Breast epithelium (tissue), 4 donors: Measurements from ENCODE around the gene MYLK. TPM values are rescaled to one million over a fixed set of nuclear protein-coding genes. Genes with fewer than 3 reads are reported as not detected.
"Not testable (repeated sequence)": the region's sequence is repeated elsewhere in the genome, so short reads cannot be mapped to it uniquely, and the experiment has no call there.

Experiments
- DNase-seq, 2 donors: peaks; one replicate each; pipeline ENCODE4 v3.0.0-alpha.2; 2019; ENCODE audit warnings: low spot score in 2 of 2
- H3K27ac ChIP-seq, 2 donors: fragments of 200-600 bp; sonication (generic) in 1 of 2; one replicate each; pipeline ENCODE4 v1.5.1; 2016 to 2019; ENCODE audit warnings: mild to moderate bottlenecking in 1 of 2
- H3K27me3 ChIP-seq, 2 donors: fragments of 200-600 bp; sonication (generic) in 1 of 2; one replicate each; pipeline versions ENCODE4 v1.5.1 to v1.6.0; 2017 to 2019; ENCODE audit warnings: control low read depth in 1 of 2, mild to moderate bottlenecking in 1 of 2
- H3K36me3 ChIP-seq: fragments of 200-600 bp; one replicate; pipeline ENCODE4 v1.5.1; 2019
- H3K4me1 ChIP-seq, 2 donors: fragments of 200-600 bp; sonication (generic); one replicate each; pipeline ENCODE4 v1.5.1; 2016 to 2019; ENCODE audit warnings: control low read depth in 1 of 2
- H3K4me3 ChIP-seq, 3 donors: fragments of 200-600 bp; sonication (generic); 1 replicate in 2 of 3; 2 replicates in 1 of 3; pipeline ENCODE4 v1.5.1; 2016 to 2019; ENCODE audit warnings: mild to moderate bottlenecking in 3 of 3, moderate library complexity in 2 of 3
- H3K9me3 ChIP-seq, 2 donors: fragments of 200-600 bp; sonication (generic) in 1 of 2; one replicate each; pipeline ENCODE4 v1.5.1; 2016 to 2019; ENCODE audit warnings: control low read depth in 1 of 2
- POLR2A ChIP-seq: fragments of 450-650 bp; IDR thresholded peaks from one replicate; pipeline ENCODE4 v1.6.1; 2016; ENCODE audit warnings: antibody characterized with exemption, mild to moderate bottlenecking, moderate library complexity
- POLR2AphosphoS5 ChIP-seq, 3 donors: sonication (generic); formaldehyde crosslinking; IDR thresholded peaks; one replicate each; pipeline ENCODE4 v1.6.1; 2017; ENCODE audit warnings: antibody characterized with exemption in 3 of 3
- intact Hi-C: fragments of 100-400 bp; cut with DNase I; formaldehyde crosslinking; loops from one replicate; pipeline ENCODE4 v1.15.1; 2023; ENCODE audit warnings: low total_unique reads
- total RNA-seq, 3 donors: library from RNA; depleted of rRNA; stranded (reverse); fragments of >200 nt; gene quantifications; one replicate each; pipeline ENCODE4 v1.1.0, GENCODE V29; 2016
- TF ChIP-seq, protein P1 (sequence below), 3 donors: fragments of 450-650 bp; IDR thresholded peaks; one replicate each; pipeline ENCODE4 v1.5.1; 2016 to 2017; ENCODE audit warnings: antibody characterized with exemption in 3 of 3, mild to moderate bottlenecking in 3 of 3, moderate library complexity in 3 of 3

MYLK gene
- total RNA-seq, 3 donors from 2014 or later: 87.2 to 188 (median 181) TPM

DNA sequence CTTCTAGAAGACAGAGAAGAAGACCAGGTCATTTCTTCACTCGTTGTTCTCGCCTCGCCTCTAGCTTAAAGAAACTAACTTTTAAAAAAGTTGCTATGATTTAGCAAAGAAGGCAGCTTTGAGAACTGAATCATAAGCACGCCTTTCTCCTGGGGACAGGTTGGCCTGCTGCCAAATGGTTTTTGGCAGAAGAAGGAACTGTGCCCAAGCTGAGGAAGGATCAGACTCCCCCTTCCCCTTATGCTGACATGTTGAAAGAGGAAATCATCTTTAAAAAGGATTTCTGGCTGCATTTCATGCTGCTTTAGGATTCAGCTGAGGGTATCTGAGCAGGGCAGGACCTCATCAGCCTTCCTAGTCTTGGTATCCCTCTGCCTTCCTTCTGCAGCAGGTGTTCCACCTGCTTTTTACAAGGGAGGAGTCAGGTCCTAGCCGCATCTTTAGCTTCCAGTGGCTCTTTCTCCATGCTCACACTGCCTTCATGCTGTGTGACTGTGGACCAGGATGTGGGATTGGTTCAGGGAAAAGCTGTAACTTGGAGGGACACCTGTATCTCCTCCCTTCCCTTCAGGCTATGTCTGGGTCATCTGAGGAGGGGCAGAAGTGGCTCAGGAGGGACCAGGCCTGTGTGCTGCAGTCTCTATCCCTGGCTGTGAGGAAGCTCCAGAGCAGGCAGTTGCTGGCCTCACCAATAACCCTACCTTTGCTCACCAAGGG lies 265.2 kb downstream of the MYLK start:
- intact Hi-C loops: no loop called here
- no peaks in the 10 kb centered on the region for H3K27me3 ChIP-seq
- peaks cover 0 to 8% of the 10 kb centered on the region in 2 donors for H3K4me1 ChIP-seq
- H3K27ac ChIP-seq: peak overlapping the region; percentile 70 to 74
- TF ChIP-seq, protein P1, sequence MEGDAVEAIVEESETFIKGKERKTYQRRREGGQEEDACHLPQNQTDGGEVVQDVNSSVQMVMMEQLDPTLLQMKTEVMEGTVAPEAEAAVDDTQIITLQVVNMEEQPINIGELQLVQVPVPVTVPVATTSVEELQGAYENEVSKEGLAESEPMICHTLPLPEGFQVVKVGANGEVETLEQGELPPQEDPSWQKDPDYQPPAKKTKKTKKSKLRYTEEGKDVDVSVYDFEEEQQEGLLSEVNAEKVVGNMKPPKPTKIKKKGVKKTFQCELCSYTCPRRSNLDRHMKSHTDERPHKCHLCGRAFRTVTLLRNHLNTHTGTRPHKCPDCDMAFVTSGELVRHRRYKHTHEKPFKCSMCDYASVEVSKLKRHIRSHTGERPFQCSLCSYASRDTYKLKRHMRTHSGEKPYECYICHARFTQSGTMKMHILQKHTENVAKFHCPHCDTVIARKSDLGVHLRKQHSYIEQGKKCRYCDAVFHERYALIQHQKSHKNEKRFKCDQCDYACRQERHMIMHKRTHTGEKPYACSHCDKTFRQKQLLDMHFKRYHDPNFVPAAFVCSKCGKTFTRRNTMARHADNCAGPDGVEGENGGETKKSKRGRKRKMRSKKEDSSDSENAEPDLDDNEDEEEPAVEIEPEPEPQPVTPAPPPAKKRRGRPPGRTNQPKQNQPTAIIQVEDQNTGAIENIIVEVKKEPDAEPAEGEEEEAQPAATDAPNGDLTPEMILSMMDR (IDR thresholded peaks at IDR 0.05): no peak
- TF ChIP-seq POLR2AphosphoS5 (IDR thresholded peaks at IDR 0.05): no peak
- no peak for TF ChIP-seq POLR2A
- no peak for DNase-seq
- no peaks in the 10 kb centered on the region for H3K9me3 ChIP-seq
- H3K4me3 ChIP-seq: peak overlapping the region; percentile 20 to 53 (median 45)
- H3K36me3 ChIP-seq: no peaks in the 10 kb centered on the region

DNA sequence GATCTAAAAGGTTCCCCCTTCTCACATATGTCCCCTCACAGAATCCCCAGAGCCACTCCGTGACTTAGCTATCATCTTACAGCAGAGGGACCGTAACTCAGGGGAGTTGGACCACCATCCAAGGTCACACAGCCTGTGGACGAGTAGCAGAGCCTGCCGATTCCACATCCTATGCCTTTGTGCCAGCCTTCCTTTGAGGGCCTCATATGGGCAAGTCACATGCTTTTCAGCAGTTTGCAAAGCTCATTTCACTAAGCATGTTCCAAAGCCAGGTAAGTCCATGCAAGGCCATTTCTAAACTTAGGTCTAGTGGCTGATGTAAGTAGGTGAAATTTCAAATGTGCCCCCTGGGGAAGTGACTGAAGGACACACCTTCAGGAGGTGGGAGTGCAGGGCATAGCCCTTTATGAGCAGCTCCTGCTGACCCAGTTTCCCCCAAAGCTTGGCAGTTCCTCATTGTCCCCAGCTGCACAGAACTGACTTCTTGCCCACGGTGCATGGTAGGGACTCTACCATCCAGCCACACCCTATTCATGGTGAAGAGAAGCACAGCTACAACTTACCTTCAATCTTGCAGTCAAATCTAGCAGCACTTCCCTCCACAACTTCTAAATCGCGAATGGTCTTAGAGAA lies 265.9 kb downstream of the MYLK start:
- peak overlapping the region; percentile 20 to 53 (median 45) for H3K4me3 ChIP-seq
- H3K9me3 ChIP-seq: no peaks in the 10 kb centered on the region
- no peaks in the 10 kb centered on the region for H3K27me3 ChIP-seq
- DNase-seq: no peak
- no peak for TF ChIP-seq POLR2AphosphoS5 (IDR thresholded peaks at IDR 0.05)
- H3K4me1 ChIP-seq: peaks cover 0 to 8% of the 10 kb centered on the region in 2 donors
- H3K36me3 ChIP-seq: no peaks in the 10 kb centered on the region
- H3K27ac ChIP-seq: peak overlapping the region; percentile 70 to 74
- intact Hi-C loops: no loop called here

DNA sequence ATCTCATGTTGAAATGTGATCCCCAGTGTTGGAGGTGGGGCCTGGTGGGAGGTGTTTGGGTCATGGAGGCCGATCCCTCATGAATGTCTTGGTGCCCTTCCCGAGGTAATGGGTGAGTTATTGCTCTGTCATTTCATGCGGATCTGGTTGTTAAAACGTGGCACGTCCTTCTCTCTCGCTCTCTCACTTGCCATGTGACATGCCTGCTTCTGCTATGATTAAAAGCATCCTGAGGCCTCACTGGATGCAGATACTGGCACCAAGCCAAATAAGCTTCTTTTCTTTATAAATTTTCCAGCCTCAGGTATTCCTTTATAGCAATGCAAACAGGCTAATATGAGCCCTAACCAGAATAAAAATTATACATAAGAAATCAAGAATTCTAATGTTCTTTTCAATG lies 267.5 kb downstream of the MYLK start:
- TF ChIP-seq POLR2AphosphoS5 (IDR thresholded peaks at IDR 0.05): peak in 1 of 3 donors; percentile 42
- TF ChIP-seq, protein P1 (IDR thresholded peaks at IDR 0.05): no peak
- Histone ChIP-seq H3K4me3 (peak overlapping the region in 2 of 3 donors; percentile 45 to 53), H3K36me3 (no peaks in the 10 kb centered on the region), H3K27ac (no peak overlapping the region), H3K9me3 (no peaks in the 10 kb centered on the region), H3K27me3 (no peaks in the 10 kb centered on the region), H3K4me1 (peaks cover 0 to 3% of the 10 kb centered on the region in 2 donors)
- intact Hi-C loops: no loop called here
- no peak for DNase-seq

DNA sequence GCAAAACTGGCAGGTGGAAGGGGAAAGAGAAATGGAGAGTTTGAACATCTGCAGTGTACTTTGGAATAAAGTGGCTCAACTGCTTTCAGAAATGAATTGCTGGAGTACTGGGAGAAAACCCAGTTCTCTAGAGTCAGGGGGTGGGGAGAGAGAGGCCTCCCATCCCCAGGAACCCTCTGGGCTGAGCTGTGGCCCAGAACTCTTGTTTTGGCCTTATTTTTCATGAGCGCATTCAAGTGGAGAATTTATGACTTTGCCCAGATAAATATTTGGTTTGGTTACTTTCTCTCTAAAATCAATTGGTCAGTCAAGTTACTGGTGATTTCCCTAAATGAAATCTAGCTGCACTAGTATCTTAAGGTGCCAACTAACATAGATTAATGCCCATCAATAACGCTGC lies 270.6 kb downstream of the MYLK start:
- no peaks in the 10 kb centered on the region for H3K27me3 ChIP-seq
- no peaks in the 10 kb centered on the region for H3K4me1 ChIP-seq
- intact Hi-C loops: no loop called here
- DNase-seq: no peak
- TF ChIP-seq, protein P1 (IDR thresholded peaks at IDR 0.05): no peak
- no peak for TF ChIP-seq POLR2AphosphoS5 (IDR thresholded peaks at IDR 0.05)
- TF ChIP-seq POLR2A: no peak
- no peaks in the 10 kb centered on the region for H3K36me3 ChIP-seq
- H3K9me3 ChIP-seq: no peaks in the 10 kb centered on the region
- no peak overlapping the region for H3K27ac ChIP-seq
- H3K4me3 ChIP-seq: no peak overlapping the region

DNA sequence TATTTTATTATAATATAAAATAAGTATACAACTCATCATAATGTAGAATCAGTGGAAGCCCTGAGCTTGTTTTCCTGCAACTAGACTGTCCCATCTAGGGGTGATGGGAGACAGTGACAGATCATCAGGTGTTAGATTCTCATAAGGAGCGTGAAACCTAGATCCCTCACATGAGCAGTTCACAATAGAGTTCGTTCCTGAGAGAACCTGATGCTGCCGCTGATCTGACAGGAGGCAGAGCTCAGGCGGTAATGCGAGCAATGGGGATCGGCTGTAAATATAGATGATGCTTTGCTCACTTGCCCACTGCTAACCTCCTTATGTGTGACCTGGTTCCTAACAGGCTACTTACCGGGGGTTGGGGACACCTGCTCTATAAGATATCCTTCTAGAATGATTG lies 272.5 kb downstream of the MYLK start:
- H3K4me3 ChIP-seq, H3K36me3 ChIP-seq, H3K27me3 ChIP-seq, DNase-seq, intact Hi-C loops, H3K4me1 ChIP-seq, H3K27ac ChIP-seq, H3K9me3 ChIP-seq: not testable (repeated sequence)

DNA sequence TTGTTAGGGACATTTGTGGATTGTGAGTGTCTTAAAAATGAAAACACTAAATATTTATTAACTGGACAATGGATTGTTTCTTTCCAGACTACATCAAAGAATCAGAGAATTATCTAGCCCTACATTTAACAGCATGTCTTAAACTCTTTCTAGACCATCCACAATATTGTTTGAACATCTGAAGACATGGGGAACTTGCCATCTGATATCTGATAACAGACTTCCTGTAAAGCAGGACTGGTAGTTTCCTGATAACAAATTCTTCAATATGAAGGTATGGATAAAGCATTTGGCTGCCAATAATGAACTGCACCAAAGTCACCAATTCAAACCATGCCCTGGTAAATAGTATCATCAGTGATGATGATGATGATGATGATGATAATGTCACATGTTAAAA lies 273.1 kb downstream of the MYLK start:
- Histone ChIP-seq H3K9me3 (no peaks in the 10 kb centered on the region), H3K27ac (no peak overlapping the region), H3K4me3 (no peak overlapping the region), H3K4me1 (no peaks in the 10 kb centered on the region), H3K27me3 (no peaks in the 10 kb centered on the region), H3K36me3 (no peaks in the 10 kb centered on the region)
- TF ChIP-seq POLR2AphosphoS5 (IDR thresholded peaks at IDR 0.05) (no peak), POLR2A (no peak)
- TF ChIP-seq, protein P1 (IDR thresholded peaks at IDR 0.05): no peak
- intact Hi-C loops: no loop called here
- DNase-seq: no peak
